ENCODE results near the gene TOP2A.

TOP2A gene

DNA sequence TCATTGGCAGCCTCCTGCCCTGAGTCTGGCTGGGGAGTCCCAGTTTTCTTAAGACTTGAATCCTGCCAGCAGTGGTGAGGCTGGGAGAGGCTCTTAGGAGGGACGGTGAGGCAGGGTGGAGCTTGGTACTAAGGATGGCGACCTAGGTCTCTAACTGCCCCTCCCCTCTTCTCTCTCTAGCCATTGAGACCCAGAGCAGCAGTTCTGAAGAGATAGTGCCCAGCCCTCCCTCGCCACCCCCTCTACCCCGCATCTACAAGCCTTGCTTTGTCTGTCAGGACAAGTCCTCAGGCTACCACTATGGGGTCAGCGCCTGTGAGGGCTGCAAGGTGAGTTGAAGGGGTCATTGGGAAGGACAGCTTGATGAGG, 69.6 kb downstream of the TOP2A start:
- Histone ChIP-seq H3K4me1 (ENCODE audit: control insufficient read depth in 5 of 5, insufficient read depth in 5 of 5, low read length in 5 of 5) (peaks cover 30 to 79% (median 75%) of the 10 kb centered on the region in 5 donors), H3K9me3 (ENCODE audit: control insufficient read depth in 5 of 5, low read length in 5 of 5) (no peaks in the 10 kb centered on the region), H3K27ac (ENCODE audit: low read depth, low read length) (no peak overlapping the region), H3K9ac (ENCODE audit: low read length in 5 of 5) (peak overlapping the region in 1 of 5 donors; percentile 53), H3K4me3 (ENCODE audit: low read depth in 1 of 5, low read length in 5 of 5) (peak overlapping the region in 3 of 5 donors; percentile 27 to 39 (median 38)), H3K36me3 (ENCODE audit: control insufficient read depth in 5 of 5, insufficient read depth in 5 of 5, low read length in 5 of 5) (peaks cover 0 to 47% (median 33%) of the 10 kb centered on the region in 5 donors), H3K27me3 (ENCODE audit: control insufficient read depth in 5 of 5, insufficient read depth in 4 of 5, low read length in 5 of 5) (no peaks in the 10 kb centered on the region)

DNA sequence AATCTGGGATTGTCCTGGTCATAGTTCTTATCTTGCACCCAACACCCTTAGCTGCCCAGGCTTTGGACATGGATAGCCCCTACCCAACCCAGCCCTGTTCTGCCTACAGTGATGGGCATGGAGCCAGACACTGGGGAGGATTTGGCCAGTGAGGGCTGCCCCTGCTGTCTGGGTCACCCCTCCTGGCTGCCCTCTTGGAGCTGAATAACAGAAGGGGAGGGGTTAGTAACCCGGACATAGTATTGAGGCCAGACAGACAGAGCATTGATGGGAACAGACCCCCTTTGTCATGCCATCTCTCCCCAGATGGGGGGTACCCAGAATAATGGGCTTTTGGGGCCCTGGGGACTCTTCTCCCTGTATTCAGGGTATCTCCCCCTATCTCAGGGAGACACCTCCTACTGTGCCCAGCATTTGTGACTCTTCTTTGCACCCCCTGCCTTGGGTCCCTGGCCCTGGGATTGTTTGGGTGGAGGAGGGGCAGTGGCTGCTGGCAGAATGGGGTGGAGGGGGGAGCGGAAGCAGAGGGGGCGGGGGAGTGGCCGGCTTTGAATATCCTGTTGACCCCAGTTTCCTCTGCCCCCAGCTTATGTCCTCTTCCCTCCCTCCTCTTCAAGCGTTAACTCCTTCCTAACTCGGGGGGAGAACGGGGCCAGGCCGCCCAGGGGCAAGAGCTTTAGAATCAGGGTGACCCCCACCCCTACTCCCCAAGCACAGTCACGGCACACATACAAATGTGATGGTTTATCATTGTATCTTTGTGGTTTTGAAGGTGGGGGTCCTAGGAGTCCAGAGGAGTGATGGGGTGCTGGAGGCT, 70.2 kb downstream of the TOP2A start:
- Histone ChIP-seq H3K27me3 (ENCODE audit: control insufficient read depth in 5 of 5, insufficient read depth in 4 of 5, low read length in 5 of 5) (no peaks in the 10 kb centered on the region), H3K4me3 (ENCODE audit: low read depth in 1 of 5, low read length in 5 of 5) (peak overlapping the region in 4 of 5 donors; percentile 25 to 41 (median 38)), H3K9ac (ENCODE audit: low read length in 5 of 5) (peak overlapping the region in 1 of 5 donors; percentile 53), H3K9me3 (ENCODE audit: control insufficient read depth in 5 of 5, low read length in 5 of 5) (no peaks in the 10 kb centered on the region), H3K4me1 (ENCODE audit: control insufficient read depth in 5 of 5, insufficient read depth in 5 of 5, low read length in 5 of 5) (peaks cover 30 to 85% (median 78%) of the 10 kb centered on the region in 5 donors), H3K27ac (ENCODE audit: low read depth, low read length) (no peak overlapping the region), H3K36me3 (ENCODE audit: control insufficient read depth in 5 of 5, insufficient read depth in 5 of 5, low read length in 5 of 5) (peaks cover 0 to 41% (median 28%) of the 10 kb centered on the region in 5 donors)

DNA sequence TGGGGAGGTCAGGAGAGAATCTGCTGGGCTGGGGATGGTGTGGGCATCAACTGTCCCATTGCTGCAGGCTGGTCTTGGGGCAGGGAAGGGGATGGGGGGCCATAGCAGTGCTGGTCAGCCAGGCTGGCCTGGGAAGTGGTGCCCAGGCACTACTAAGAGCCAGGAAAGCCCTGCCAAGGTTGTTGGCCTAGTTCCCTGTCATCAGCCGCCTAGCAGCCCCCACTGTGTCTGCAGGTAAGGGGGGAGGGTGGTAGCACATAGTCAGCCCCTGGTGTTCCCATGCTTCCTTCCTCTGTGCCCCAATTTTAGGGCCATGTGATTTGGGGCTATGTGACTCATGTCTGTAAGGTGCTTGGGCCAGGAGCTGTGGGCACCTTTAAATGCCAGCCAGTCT, 70.9 kb downstream of the TOP2A start:
- peak overlapping the region in 1 of 5 donors; percentile 48 for H3K9ac ChIP-seq (ENCODE audit: low read length in 5 of 5)
- H3K36me3 ChIP-seq (ENCODE audit: control insufficient read depth in 5 of 5, insufficient read depth in 5 of 5, low read length in 5 of 5) = peaks cover 0 to 33% (median 20%) of the 10 kb centered on the region in 5 donors
- no peaks in the 10 kb centered on the region for H3K9me3 ChIP-seq (ENCODE audit: control insufficient read depth in 5 of 5, low read length in 5 of 5)
- peaks cover 30 to 86% (median 81%) of the 10 kb centered on the region in 5 donors for H3K4me1 ChIP-seq (ENCODE audit: control insufficient read depth in 5 of 5, insufficient read depth in 5 of 5, low read length in 5 of 5)
- peak overlapping the region in 4 of 5 donors; percentile 22 to 41 (median 32) for H3K4me3 ChIP-seq (ENCODE audit: low read depth in 1 of 5, low read length in 5 of 5)
- peak overlapping the region; percentile 87 for H3K27ac ChIP-seq (ENCODE audit: low read depth, low read length)
- no peaks in the 10 kb centered on the region for H3K27me3 ChIP-seq (ENCODE audit: control insufficient read depth in 5 of 5, insufficient read depth in 4 of 5, low read length in 5 of 5)

DNA sequence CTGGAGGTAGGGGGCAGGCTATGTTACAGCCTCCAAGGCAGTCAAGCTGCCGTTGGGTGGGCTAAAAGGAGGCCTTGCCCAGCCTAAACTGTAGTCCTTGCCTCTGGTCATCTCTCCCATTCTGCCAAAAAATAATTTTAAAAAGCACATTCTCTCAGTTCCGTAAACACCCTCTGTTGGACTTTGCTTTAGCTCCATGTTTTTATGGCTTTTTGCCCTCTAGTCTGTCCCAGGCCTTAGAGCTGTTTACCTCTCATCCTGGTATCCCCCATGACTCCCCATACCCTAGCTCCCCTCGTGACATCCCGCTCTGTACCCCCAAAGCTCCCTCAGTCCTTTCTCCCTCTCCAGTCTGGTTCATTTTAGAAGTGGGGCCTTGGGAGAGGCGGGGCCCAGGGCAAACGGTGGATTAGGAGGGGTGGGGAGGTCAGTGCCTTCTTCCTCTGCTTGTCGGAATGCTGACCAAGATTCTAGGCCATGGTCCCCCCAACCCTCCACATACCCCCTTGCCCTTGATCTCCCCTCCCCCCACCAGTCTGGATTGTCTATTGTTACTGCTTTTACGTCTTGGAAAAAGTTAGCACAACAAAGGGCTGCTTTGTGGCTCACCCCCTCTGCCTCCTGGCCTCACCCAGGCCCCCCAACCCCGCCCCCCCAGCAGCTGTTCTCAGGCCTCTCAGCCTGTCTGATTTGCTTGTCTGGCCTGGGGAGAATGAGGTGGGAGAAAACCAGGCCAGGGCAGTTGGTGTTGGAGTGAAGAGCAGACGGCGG, 71.5 kb downstream of the TOP2A start:
- no peaks in the 10 kb centered on the region for H3K9me3 ChIP-seq (ENCODE audit: control insufficient read depth in 5 of 5, low read length in 5 of 5)
- peak overlapping the region; percentile 49 to 91 (median 85) for H3K4me3 ChIP-seq (ENCODE audit: low read depth in 1 of 5, low read length in 5 of 5)
- no peaks in the 10 kb centered on the region for H3K27me3 ChIP-seq (ENCODE audit: control insufficient read depth in 5 of 5, insufficient read depth in 4 of 5, low read length in 5 of 5)
- peak overlapping the region in 4 of 5 donors; percentile 21 to 92 (median 57) for H3K9ac ChIP-seq (ENCODE audit: low read length in 5 of 5)
- peak overlapping the region; percentile 87 for H3K27ac ChIP-seq (ENCODE audit: low read depth, low read length)
- H3K36me3 ChIP-seq (ENCODE audit: control insufficient read depth in 5 of 5, insufficient read depth in 5 of 5, low read length in 5 of 5) = peaks cover 0 to 27% (median 14%) of the 10 kb centered on the region in 5 donors
- H3K4me1 ChIP-seq (ENCODE audit: control insufficient read depth in 5 of 5, insufficient read depth in 5 of 5, low read length in 5 of 5) = peaks cover 30 to 92% (median 84%) of the 10 kb centered on the region in 5 donors

DNA sequence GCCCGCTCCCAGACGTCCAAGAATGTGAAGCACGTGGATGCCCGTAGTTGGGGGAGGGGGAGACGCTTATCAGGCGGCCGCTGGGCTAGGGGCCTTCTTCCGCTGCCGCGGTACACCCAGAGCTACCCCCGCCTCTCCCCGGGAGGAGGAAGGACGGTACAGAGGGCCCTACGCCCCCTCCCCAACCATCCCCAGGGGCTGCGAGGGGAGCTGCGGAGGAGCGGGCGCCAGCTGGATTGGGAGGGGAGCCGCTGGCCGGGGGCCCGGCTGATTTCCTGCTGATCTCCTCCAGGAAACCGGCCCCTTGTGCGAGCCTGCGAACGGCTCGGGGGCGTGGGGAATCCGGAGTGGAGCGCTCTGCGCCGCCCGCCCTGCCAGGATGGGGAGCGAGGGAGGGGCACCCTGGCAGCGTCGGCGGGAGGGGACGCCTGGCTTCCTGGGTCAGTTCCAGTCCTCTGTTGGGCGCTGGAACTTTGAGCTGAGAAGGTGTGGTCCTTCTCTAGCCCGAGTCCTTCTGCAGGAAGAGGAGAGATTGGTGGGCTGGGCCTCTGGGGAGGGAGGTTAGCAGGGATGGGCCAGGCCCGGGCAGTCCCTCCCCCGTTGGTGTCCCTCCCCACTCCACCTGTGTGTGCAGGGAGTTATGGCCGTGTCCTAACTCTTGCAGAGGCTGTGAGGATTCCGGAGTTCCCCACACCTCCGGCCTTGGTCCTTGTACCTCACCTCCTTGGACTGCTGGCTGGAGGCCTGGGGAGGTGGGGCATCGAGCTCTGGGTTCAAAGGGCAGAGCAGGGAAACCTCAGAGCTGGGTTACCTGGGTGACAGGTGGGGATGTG, 72.3 kb downstream of the TOP2A start:
- Histone ChIP-seq H3K9ac (ENCODE audit: low read length in 5 of 5) (peak overlapping the region; percentile 21 to 93 (median 57)), H3K36me3 (ENCODE audit: control insufficient read depth in 5 of 5, insufficient read depth in 5 of 5, low read length in 5 of 5) (peaks cover 0 to 23% (median 14%) of the 10 kb centered on the region in 5 donors), H3K4me3 (ENCODE audit: low read depth in 1 of 5, low read length in 5 of 5) (peak overlapping the region; percentile 84 to 91 (median 85)), H3K4me1 (ENCODE audit: control insufficient read depth in 5 of 5, insufficient read depth in 5 of 5, low read length in 5 of 5) (peaks cover 30 to 96% (median 86%) of the 10 kb centered on the region in 5 donors), H3K27ac (ENCODE audit: low read depth, low read length) (peak overlapping the region; percentile 87), H3K27me3 (ENCODE audit: control insufficient read depth in 5 of 5, insufficient read depth in 4 of 5, low read length in 5 of 5) (no peaks in the 10 kb centered on the region), H3K9me3 (ENCODE audit: control insufficient read depth in 5 of 5, low read length in 5 of 5) (no peaks in the 10 kb centered on the region)

DNA sequence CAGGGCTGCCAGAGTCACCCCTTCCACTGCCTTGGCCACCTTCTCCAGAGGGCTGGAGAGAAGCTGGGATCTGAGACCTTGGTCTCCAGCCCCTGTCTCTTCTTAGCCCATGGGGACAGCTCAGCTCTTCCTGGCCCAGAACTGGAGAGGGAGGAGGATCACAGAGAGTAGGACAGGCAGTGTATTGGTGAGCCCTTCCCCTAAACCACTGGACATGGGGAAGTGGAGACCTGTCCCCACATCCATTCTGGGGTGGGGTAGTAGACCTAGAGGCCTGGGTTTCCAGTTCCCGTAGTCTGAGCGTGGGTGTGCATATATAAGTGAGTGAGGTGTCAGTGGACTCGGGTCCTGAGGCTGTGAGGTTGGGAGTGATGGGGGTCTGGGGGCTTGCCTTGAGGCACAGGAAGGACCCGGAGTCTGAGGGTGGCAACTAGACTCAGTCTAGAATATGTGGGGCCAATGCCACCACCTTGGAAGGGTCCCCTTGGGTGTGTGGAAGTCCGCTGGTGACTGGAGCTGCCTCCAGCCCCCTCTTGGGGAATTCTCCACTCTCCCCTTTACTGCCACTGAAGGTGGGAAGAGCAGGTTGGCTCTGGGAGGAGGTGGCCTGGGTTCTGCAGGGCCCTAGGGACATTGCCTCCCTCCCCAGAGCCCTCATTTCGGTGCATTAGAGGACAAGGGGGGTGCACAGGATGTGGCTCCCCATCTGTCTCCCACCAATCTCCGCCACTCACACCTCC, 73.1 kb downstream of the TOP2A start:
- Histone ChIP-seq H3K36me3 (ENCODE audit: control insufficient read depth in 5 of 5, insufficient read depth in 5 of 5, low read length in 5 of 5) (peaks cover 0 to 23% (median 13%) of the 10 kb centered on the region in 5 donors), H3K9ac (ENCODE audit: low read length in 5 of 5) (peak overlapping the region in 4 of 5 donors; percentile 56 to 93 (median 90)), H3K27ac (ENCODE audit: low read depth, low read length) (peak overlapping the region; percentile 87), H3K4me1 (ENCODE audit: control insufficient read depth in 5 of 5, insufficient read depth in 5 of 5, low read length in 5 of 5) (peaks cover 26 to 96% (median 82%) of the 10 kb centered on the region in 5 donors), H3K27me3 (ENCODE audit: control insufficient read depth in 5 of 5, insufficient read depth in 4 of 5, low read length in 5 of 5) (no peaks in the 10 kb centered on the region), H3K9me3 (ENCODE audit: control insufficient read depth in 5 of 5, low read length in 5 of 5) (no peaks in the 10 kb centered on the region), H3K4me3 (ENCODE audit: low read depth in 1 of 5, low read length in 5 of 5) (peak overlapping the region; percentile 84 to 91 (median 85))

DNA sequence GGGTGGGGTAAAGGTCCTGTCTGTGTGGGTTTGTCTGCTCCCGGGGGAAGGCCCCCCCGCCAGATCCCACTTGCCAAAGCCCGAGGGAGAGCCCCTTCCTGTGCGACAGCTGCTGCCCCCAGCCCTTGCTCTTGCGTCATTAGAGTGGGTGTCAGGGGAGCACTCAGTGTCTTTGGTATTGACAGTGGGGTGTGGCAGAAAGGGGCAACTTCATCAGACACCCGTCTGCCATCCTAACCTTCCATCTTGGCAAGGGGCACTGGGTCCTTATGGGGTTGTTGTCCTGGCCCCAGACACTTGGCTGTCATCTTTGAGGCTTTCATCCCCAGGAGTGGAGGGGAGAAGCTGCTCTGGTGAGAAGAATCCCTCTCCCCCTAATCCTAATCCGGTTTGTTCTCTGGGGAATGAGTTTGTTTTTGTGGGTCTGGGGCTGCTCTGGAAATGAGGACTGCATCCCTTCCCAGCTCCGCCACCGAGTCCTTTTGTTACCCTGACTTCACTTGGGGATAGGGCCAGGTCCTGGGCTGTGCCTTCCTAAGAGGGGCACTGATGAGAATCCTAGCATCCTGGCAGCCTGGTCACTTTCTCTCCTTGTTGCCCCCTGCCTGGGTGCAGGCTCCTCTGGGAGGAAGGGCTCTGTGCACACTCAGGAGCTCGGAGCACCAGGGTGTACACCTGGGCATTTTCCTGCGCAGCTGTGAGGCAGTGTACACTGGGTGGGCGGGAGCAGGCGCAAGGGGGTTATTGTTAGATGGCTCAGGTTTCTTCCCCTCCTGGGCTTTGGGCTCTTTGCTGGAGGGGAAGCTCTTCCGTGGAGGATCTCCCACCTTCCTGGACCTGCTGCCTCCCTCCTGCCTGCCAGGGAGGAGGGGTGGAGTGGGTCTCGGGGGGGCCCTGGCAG, 74.2 kb downstream of the TOP2A start:
- H3K27me3 ChIP-seq (ENCODE audit: control insufficient read depth in 5 of 5, insufficient read depth in 4 of 5, low read length in 5 of 5) = no peaks in the 10 kb centered on the region
- peak overlapping the region; percentile 87 for H3K27ac ChIP-seq (ENCODE audit: low read depth, low read length)
- H3K9ac ChIP-seq (ENCODE audit: low read length in 5 of 5) = peak overlapping the region; percentile 77 to 93 (median 87)
- H3K4me3 ChIP-seq (ENCODE audit: low read depth in 1 of 5, low read length in 5 of 5) = peak overlapping the region; percentile 84 to 91 (median 85)
- peaks cover 18 to 92% (median 80%) of the 10 kb centered on the region in 5 donors for H3K4me1 ChIP-seq (ENCODE audit: control insufficient read depth in 5 of 5, insufficient read depth in 5 of 5, low read length in 5 of 5)
- peaks cover 0 to 12% (median 4%) of the 10 kb centered on the region in 5 donors for H3K36me3 ChIP-seq (ENCODE audit: control insufficient read depth in 5 of 5, insufficient read depth in 5 of 5, low read length in 5 of 5)
- no peaks in the 10 kb centered on the region for H3K9me3 ChIP-seq (ENCODE audit: control insufficient read depth in 5 of 5, low read length in 5 of 5)

DNA sequence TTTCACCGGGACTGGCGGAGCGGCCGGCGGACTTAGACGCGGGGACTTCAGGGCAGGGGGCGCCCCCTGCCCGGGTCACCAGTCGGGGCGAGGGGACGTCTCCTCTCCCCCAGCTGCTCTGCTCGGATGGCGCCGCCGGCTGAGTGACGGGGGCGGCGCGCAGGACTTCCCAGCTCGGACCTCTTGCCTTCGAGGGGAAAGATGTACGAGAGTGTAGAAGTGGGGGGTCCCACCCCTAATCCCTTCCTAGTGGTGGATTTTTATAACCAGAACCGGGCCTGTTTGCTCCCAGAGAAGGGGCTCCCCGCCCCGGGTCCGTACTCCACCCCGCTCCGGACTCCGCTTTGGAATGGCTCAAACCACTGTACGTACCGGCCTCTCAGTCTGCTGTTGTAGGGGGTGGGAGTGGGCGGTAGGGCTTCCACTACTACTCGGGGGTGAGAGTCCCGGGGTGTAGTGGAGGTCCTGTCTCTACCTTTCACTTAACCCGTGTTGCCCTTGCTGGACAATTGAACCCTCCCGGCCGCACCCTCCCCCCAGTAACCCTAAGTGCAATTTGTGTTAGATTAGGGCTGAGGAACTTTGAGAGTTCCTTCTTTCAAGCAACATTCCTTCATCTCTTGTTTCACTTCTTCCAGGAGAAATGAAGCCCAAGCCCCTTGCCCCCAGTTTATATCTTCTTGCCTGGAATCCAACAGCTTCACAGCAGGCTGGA, 75.0 kb downstream of the TOP2A start:
- Histone ChIP-seq H3K27ac (ENCODE audit: low read depth, low read length) (peak overlapping the region; percentile 87), H3K9ac (ENCODE audit: low read length in 5 of 5) (peak overlapping the region; percentile 77 to 93 (median 87)), H3K9me3 (ENCODE audit: control insufficient read depth in 5 of 5, low read length in 5 of 5) (no peaks in the 10 kb centered on the region), H3K36me3 (ENCODE audit: control insufficient read depth in 5 of 5, insufficient read depth in 5 of 5, low read length in 5 of 5) (peaks cover 0 to 9% (median under 1%) of the 10 kb centered on the region in 5 donors), H3K4me1 (ENCODE audit: control insufficient read depth in 5 of 5, insufficient read depth in 5 of 5, low read length in 5 of 5) (peaks cover 13 to 92% (median 80%) of the 10 kb centered on the region in 5 donors), H3K4me3 (ENCODE audit: low read depth in 1 of 5, low read length in 5 of 5) (peak overlapping the region; percentile 84 to 91 (median 85)), H3K27me3 (ENCODE audit: control insufficient read depth in 5 of 5, insufficient read depth in 4 of 5, low read length in 5 of 5) (no peaks in the 10 kb centered on the region)

Measured in subcutaneous abdominal adipose tissue (tissue), 5 donors.